H1 (cell line): ENCODE results near the gene PSMB11.

Experiments
- CTCF ChIP-seq, 3 experiments: IDR thresholded peaks; 1 replicate in 2 of 3; 2 replicates in 1 of 3; pipeline versions ENCODE4 v1.5.1 to v1.6.1; 2011; ENCODE audit warnings: low read length in 3 of 3, mild to moderate bottlenecking in 3 of 3, inconsistent platforms in 2 of 3, low read depth in 1 of 3, moderate library complexity in 1 of 3; ENCODE audit not compliant: insufficient read depth in 1 of 3; ENCODE audit errors: control extremely low read depth in 1 of 3
- GABPA ChIP-seq: IDR thresholded peaks from 2 replicates; pipeline ENCODE4 v1.6.1; 2011; ENCODE audit warnings: mild to moderate bottlenecking, low read length, moderate library complexity, borderline replicate concordance; ENCODE audit not compliant: insufficient read depth
- POLR2A ChIP-seq, 2 experiments: IDR thresholded peaks; 1 replicate in 1 of 2; 2 replicates in 1 of 2; pipeline ENCODE4 v1.6.1; 2011; ENCODE audit warnings: low read depth in 2 of 2, low read length in 2 of 2, mild to moderate bottlenecking in 2 of 2; ENCODE audit errors: control extremely low read depth in 1 of 2
- RFX5 ChIP-seq: IDR thresholded peaks from 2 replicates; pipeline ENCODE4 v1.6.1; 2011; ENCODE audit warnings: low read depth, low read length, improper control_type of control experiment, borderline replicate concordance
- TEAD4 ChIP-seq: IDR thresholded peaks from 2 replicates; pipeline ENCODE4 v1.6.1; 2012; ENCODE audit warnings: low read depth, low read length, inconsistent platforms, mixed read lengths
- USF2 ChIP-seq: IDR thresholded peaks from 2 replicates; pipeline ENCODE4 v1.6.1; 2011; ENCODE audit warnings: low read length, improper control_type of control experiment

- TF ChIP-seq GABPA: no peak
- TF ChIP-seq POLR2A (IDR thresholded peaks at IDR 0.05; ENCODE audit: control extremely low read depth in 1 of 2, low read depth in 2 of 2, low read length in 2 of 2): no peak
- no peak for TF ChIP-seq CTCF (IDR thresholded peaks at IDR 0.05; ENCODE audit: control extremely low read depth in 1 of 3, insufficient read depth in 1 of 3, low read depth in 1 of 3, low read length in 3 of 3)
- TF ChIP-seq USF2: no peak
- no peak for TF ChIP-seq RFX5
- TF ChIP-seq TEAD4: no peak
Measured at GRCh38 chr14:23093526-23093925, 51.5 kb downstream of the PSMB11 start.
